ENCODE measurements around the gene FN1. TPM values are rescaled to one million over a fixed set of nuclear protein-coding genes. Genes with fewer than 3 reads are reported as not detected.

Gene FN1
- polyA plus RNA-seq, 1 of the 3 experiments (the other 2 are of a cell fraction): 1,671 TPM

GRCh38 chr2:215483431-215483830, 47.6 kb upstream of the FN1 start:
- Histone ChIP-seq H3K36me3 (replicated peaks in 1 of 2; ENCODE audit: control insufficient read depth in 1 of 2, insufficient read depth in 2 of 2, low read length in 1 of 2) (no peaks in the 10 kb centered on the region), H2AFZ (ENCODE audit: low read depth) (peak overlapping the region; percentile 11; the same call in 1 of the 2 replicates), H4K20me1 (ENCODE audit: insufficient read depth) (no peaks in the 10 kb centered on the region), H3K9me2 (no peaks in the 10 kb centered on the region), H3K27me3 (ENCODE audit: insufficient read depth) (no peaks in the 10 kb centered on the region), H3F3A (replicated peaks; ENCODE audit: insufficient read depth) (no peaks in the 10 kb centered on the region), H3K4me3 (ENCODE audit: low read depth in 2 of 2, low read length in 1 of 2) (no peak overlapping the region), H3K9ac (no peak overlapping the region), H3K4me2 (no peak overlapping the region), H3K9me3 (no peaks in the 10 kb centered on the region), H3K27ac (ENCODE audit: low read depth in 2 of 2, low read length in 1 of 2) (no peak overlapping the region), H3K79me2 (ENCODE audit: insufficient read depth) (no peaks in the 10 kb centered on the region), H3K4me1 (ENCODE audit: control insufficient read depth in 1 of 2, insufficient read depth in 2 of 2, low read depth in 1 of 2, low read length in 1 of 2) (no peaks in the 10 kb centered on the region; a peak in 1 of 4 replicates)
- CTCF ChIA-PET: no interaction called here
- TF ChIP-seq RFX5 (IDR thresholded peaks at IDR 0.05; ENCODE audit: low read length) (no peak), ELF1 (IDR thresholded peaks at IDR 0.05) (no peak), GATA2 (CRISPR knock-in tag; IDR thresholded peaks at IDR 0.05) (no peak), SIN3A (IDR thresholded peaks at IDR 0.05; ENCODE audit: borderline replicate concordance, low read depth, low read length) (no peak), NRF1 (IDR thresholded peaks at IDR 0.05; ENCODE audit: low read depth, low read length) (no peak), RXRA (IDR thresholded peaks at IDR 0.05; ENCODE audit: borderline replicate concordance, low read depth) (no peak), SMC3 (IDR thresholded peaks at IDR 0.05; ENCODE audit: low read depth, low read length) (no peak), CTCF (IDR thresholded peaks at IDR 0.05) (no peak)
- 78% methylated on average over 3 of the region's 3 CpGs for WGBS (ENCODE audit: low lambda C conversion rate)
- DNase-seq: no peak
- POLR2A ChIA-PET: no interaction called here

- WGBS (ENCODE audit: low lambda C conversion rate): 87% methylated on average over 6 of the region's 6 CpGs
- H3K9ac ChIP-seq: no peak overlapping the region
- ChIA-PET POLR2A (no interaction called here), CTCF (no interaction called here)
- no peaks in the 10 kb centered on the region for H3K36me3 ChIP-seq (replicated peaks in 1 of 2; ENCODE audit: control insufficient read depth in 1 of 2, insufficient read depth in 2 of 2, low read length in 1 of 2)
- TF ChIP-seq EZH2phosphoT487 (IDR thresholded peaks at IDR 0.05; ENCODE audit: borderline replicate concordance, low read depth) (no peak), MXI1 (IDR thresholded peaks at IDR 0.05; ENCODE audit: low read depth, low read length) (no peak), PBX3 (IDR thresholded peaks at IDR 0.05) (no peak)
- H4K20me1 ChIP-seq (ENCODE audit: insufficient read depth): no peaks in the 10 kb centered on the region
- peaks cover 11% of the 10 kb centered on the region for H3F3A ChIP-seq (replicated peaks; ENCODE audit: insufficient read depth)
- H3K27me3 ChIP-seq (ENCODE audit: insufficient read depth): no peaks in the 10 kb centered on the region
- H3K4me3 ChIP-seq (ENCODE audit: low read depth in 2 of 2, low read length in 1 of 2): no peak overlapping the region
- no peaks in the 10 kb centered on the region for H3K79me2 ChIP-seq (ENCODE audit: insufficient read depth)
- no peaks in the 10 kb centered on the region; a peak in 1 of 4 replicates for H3K4me1 ChIP-seq (ENCODE audit: control insufficient read depth in 1 of 2, insufficient read depth in 2 of 2, low read depth in 1 of 2, low read length in 1 of 2)
- no peak overlapping the region for H3K4me2 ChIP-seq
- DNase-seq: no peak
- H3K9me2 ChIP-seq: no peaks in the 10 kb centered on the region
- no peak overlapping the region for H3K27ac ChIP-seq (ENCODE audit: low read depth in 2 of 2, low read length in 1 of 2)
- H2AFZ ChIP-seq (ENCODE audit: low read depth): peak overlapping the region; percentile 30; the same call in 1 of the 2 replicates
- no peaks in the 10 kb centered on the region for H3K9me3 ChIP-seq
Measured at GRCh38 chr2:215479536-215480240, 43.8 kb upstream of the FN1 start.

Data from SK-N-SH (cell line).